Measurements from ENCODE around the gene PCDHB2.
"Not testable (repeated sequence)": the region's sequence is repeated elsewhere in the genome, so short reads cannot be mapped to it uniquely, and the experiment has no call there.

- not testable (repeated sequence) for TF ChIP-seq EZH2 (IDR thresholded peaks at IDR 0.05; ENCODE audit: borderline replicate concordance, low read depth, low read length, poor library complexity, severe bottlenecking); CTCF (conservative IDR thresholded peaks at IDR 0.05; ENCODE audit: low read depth, low read length)
Observed at GRCh38 chr5:141102471-141102870, 8.1 kb downstream of the PCDHB2 start.

Measured in A673 (cell line).